OCI-M1 (cell line): Measurements from ENCODE around the gene TENM3.
"Not testable (repeated sequence)": the region's sequence is repeated elsewhere in the genome, so short reads cannot be mapped to it uniquely, and the experiment has no call there.

Experiments
- DNase-seq: peaks from one replicate; lab custom pipeline; 2025; lab: John Stamatoyannopoulos, UW

The TENM3 gene

GRCh38 chr4:182228991-182229577 lies 14.1 kb upstream of the TENM3 start:
- DNase-seq = no peak

- no peak for DNase-seq
Observed at GRCh38 chr4:182230256-182230655, 12.9 kb upstream of the TENM3 start.

- peak; percentile 15 for DNase-seq
Observed at GRCh38 chr4:182231080-182231479, 12.1 kb upstream of the TENM3 start.

GRCh38 chr4:182231496-182231895 lies 11.7 kb upstream of the TENM3 start:
- DNase-seq = no peak

GRCh38 chr4:182233310-182234090 lies 9.7 kb upstream of the TENM3 start:
- DNase-seq = no peak

GRCh38 chr4:182235021-182235795 lies 8.0 kb upstream of the TENM3 start:
- no peak for DNase-seq

- DNase-seq = no peak
Observed at GRCh38 chr4:182236186-182236585, 7.0 kb upstream of the TENM3 start.

- DNase-seq = not testable (repeated sequence)
Observed at GRCh38 chr4:182237010-182237409, 6.2 kb upstream of the TENM3 start.

GRCh38 chr4:182238355-182238931 lies 4.8 kb upstream of the TENM3 start:
- no peak for DNase-seq

- DNase-seq = no peak
Observed at GRCh38 chr4:182240161-182241130, 2.8 kb upstream of the TENM3 start.

- DNase-seq = not testable (repeated sequence)
Observed at GRCh38 chr4:182242260-182242659, 942 bp upstream of the TENM3 start.

- no peak for DNase-seq
Observed at GRCh38 chr4:182242787-182243186, 415 bp upstream of the TENM3 start.

- DNase-seq = no peak
Observed at GRCh38 chr4:182245041-182245440, 1.8 kb downstream of the TENM3 start.

GRCh38 chr4:182245541-182246215 lies 2.5 kb downstream of the TENM3 start:
- no peak for DNase-seq

GRCh38 chr4:182246401-182247205 lies 3.4 kb downstream of the TENM3 start:
- no peak for DNase-seq

- no peak for DNase-seq
Observed at GRCh38 chr4:182248295-182248694, 5.1 kb downstream of the TENM3 start.

- DNase-seq = no peak
Observed at GRCh38 chr4:182250446-182250845, 7.2 kb downstream of the TENM3 start.

GRCh38 chr4:182251116-182251515 lies 7.9 kb downstream of the TENM3 start:
- no peak for DNase-seq

- no peak for DNase-seq
Observed at GRCh38 chr4:182252220-182252619, 9.0 kb downstream of the TENM3 start.
